ENCODE data around the gene MOCS1. TPM values are rescaled to one million over a fixed set of nuclear protein-coding genes. Genes with fewer than 3 reads are reported as not detected.
A peak's percentile ranks its signal among the peaks of the same experiment; 100 is the strongest.

Gene MOCS1
- total RNA-seq, 1 donor from 2014 or later, result 11.3 TPM

DNA sequence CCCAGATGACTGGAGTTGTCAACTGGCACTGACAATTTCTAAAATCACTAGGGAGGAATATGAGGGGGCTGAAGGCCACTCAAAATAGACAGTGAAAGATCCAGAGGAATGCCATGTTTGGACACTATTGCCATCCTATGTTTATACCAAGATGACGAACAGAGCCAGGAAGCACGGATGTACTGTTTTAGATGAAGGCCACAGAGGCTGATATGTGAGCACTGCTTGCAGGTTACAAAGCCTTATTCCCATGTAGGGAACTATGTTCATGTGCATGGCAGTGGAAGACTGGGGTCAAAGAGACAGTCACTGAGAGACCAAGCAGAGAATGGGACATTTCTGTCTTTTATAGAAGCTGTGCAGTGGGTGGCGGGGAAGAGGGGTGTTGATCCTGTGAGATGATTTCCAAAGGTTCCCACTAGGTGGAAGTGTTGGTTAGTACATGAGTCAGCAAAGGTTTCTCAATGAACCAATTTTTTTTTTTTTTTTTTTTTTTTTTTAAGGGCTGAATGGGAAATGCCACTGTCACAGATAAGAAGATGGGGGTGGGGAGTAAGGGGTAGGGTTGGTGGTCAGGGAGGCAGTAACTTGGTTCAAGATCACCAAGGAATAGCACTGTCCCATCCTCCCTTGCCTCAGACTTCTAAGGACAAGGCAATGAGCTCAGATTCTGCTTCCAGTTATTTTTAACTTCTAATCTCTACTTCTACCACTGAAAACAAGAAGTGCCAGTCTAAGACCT, 46.7 kb upstream of the MOCS1 start:
- H3K79me2 ChIP-seq (ENCODE audit: low read depth), result no peaks in the 10 kb centered on the region
- no peak for TF ChIP-seq EZH2phosphoT487 (IDR thresholded peaks at IDR 0.05)
- TF ChIP-seq, protein P1, sequence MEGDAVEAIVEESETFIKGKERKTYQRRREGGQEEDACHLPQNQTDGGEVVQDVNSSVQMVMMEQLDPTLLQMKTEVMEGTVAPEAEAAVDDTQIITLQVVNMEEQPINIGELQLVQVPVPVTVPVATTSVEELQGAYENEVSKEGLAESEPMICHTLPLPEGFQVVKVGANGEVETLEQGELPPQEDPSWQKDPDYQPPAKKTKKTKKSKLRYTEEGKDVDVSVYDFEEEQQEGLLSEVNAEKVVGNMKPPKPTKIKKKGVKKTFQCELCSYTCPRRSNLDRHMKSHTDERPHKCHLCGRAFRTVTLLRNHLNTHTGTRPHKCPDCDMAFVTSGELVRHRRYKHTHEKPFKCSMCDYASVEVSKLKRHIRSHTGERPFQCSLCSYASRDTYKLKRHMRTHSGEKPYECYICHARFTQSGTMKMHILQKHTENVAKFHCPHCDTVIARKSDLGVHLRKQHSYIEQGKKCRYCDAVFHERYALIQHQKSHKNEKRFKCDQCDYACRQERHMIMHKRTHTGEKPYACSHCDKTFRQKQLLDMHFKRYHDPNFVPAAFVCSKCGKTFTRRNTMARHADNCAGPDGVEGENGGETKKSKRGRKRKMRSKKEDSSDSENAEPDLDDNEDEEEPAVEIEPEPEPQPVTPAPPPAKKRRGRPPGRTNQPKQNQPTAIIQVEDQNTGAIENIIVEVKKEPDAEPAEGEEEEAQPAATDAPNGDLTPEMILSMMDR (IDR thresholded peaks at IDR 0.05), result peak; percentile 65
- Mint-ChIP-seq H3K36me3 (no peaks in the 10 kb centered on the region), H3K4me1 (peaks cover 4% of the 10 kb centered on the region), H3K4me3 (no peak overlapping the region), H3K27ac (no peak overlapping the region), H3K9me3 (no peaks in the 10 kb centered on the region), H3K27me3 (ENCODE audit: insufficient read depth, low read depth) (peaks cover 7% of the 10 kb centered on the region)
- peak; percentile 74 for DNase-seq (ENCODE audit: low spot score)
- H3K9ac ChIP-seq, result no peak overlapping the region
- H3K9me3 ChIP-seq (ENCODE audit: low read depth), result no peaks in the 10 kb centered on the region
- no peaks in the 10 kb centered on the region for H3F3A ChIP-seq (ENCODE audit: low read depth)
- H3K36me3 ChIP-seq, result no peaks in the 10 kb centered on the region
- no peaks in the 10 kb centered on the region for H4K20me1 ChIP-seq (ENCODE audit: low read depth)
- H3K27ac ChIP-seq, result no peak overlapping the region
- no peaks in the 10 kb centered on the region for H3K4me1 ChIP-seq
- no peaks in the 10 kb centered on the region for H3K27me3 ChIP-seq
- no peak overlapping the region for H3K4me3 ChIP-seq
- H2AFZ ChIP-seq (replicated peaks), result no peak overlapping the region
- no peak overlapping the region for H3K4me2 ChIP-seq

DNA sequence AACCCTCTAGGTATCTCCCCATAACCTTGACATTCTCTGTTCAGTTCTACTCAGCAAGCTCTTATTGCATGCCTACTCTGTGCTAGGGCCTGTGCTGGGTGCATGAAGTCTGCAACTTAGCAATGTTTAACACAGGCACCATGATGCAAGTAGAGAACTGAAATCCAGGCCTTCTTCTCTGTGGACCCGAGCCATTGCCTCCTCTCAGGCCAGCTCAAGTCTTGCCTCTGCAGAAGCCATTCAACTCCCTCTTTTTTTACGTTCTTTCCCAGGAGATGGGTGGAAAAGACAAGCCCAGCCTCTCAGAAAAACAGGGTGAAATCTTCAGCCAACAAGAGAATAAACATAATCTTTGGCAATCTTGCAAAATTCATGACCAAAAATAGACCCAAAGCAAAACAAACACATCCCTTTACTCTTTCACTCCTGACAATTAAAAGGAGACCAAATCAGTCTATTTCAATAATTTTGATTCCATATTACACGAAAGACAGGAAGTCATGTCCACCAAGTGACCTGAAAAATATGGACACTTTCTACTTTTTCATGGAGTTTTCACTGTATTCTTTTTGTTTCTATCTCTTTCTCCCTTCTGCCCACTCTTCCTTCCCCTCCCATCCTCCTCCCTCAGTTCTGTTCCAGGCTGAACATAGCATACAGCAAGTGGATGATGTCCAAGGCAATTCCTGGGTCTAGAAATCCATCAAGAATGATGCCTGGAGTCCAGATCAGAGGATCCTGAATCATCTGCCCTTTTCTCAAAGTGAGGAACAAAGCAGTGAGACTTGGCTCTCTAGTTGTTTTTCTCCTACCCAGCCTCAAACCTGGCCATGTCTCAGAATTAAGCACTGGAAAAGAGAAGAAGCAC, 45.4 kb upstream of the MOCS1 start:
- Mint-ChIP-seq H3K9me3 (no peaks in the 10 kb centered on the region), H3K36me3 (no peaks in the 10 kb centered on the region), H3K4me1 (peaks cover 4% of the 10 kb centered on the region), H3K4me3 (no peak overlapping the region), H3K27ac (no peak overlapping the region), H3K27me3 (ENCODE audit: insufficient read depth, low read depth) (peaks cover 7% of the 10 kb centered on the region)
- no peaks in the 10 kb centered on the region for H3F3A ChIP-seq (ENCODE audit: low read depth)
- H3K4me1 ChIP-seq, result no peaks in the 10 kb centered on the region
- no peak overlapping the region for H3K4me3 ChIP-seq
- H2AFZ ChIP-seq (replicated peaks), result no peak overlapping the region
- H3K4me2 ChIP-seq, result no peak overlapping the region
- no peaks in the 10 kb centered on the region for H3K27me3 ChIP-seq
- no peak for TF ChIP-seq EZH2phosphoT487 (IDR thresholded peaks at IDR 0.05)
- TF ChIP-seq, protein P1 (IDR thresholded peaks at IDR 0.05), result no peak
- no peak for TF ChIP-seq EZH2 (IDR thresholded peaks at IDR 0.05)
- no peak overlapping the region for H3K9ac ChIP-seq
- no peaks in the 10 kb centered on the region for H3K79me2 ChIP-seq (ENCODE audit: low read depth)
- H3K27ac ChIP-seq, result no peak overlapping the region
- no peaks in the 10 kb centered on the region for H4K20me1 ChIP-seq (ENCODE audit: low read depth)
- no peaks in the 10 kb centered on the region for H3K9me3 ChIP-seq (ENCODE audit: low read depth)
- DNase-seq (ENCODE audit: low spot score), result no peak
- H3K36me3 ChIP-seq, result no peaks in the 10 kb centered on the region

DNA sequence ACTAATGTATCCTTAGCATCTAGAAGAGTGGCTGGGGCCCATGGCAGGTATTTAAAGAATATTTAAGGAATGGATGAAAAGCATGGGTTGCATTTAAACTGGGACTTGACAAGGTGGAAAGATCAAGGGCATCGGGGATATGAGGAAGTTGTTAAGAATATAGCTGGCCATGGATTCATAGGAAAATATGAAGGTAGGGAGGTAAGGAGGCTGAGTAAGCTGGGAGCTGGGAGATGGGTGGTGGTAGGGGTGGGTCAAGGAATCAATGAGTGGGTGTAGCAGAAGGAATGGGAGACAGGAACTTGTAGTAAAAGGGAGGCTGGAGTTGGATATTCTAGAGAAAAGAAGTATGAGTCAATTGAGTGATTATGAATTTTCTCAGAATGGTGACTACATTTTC, 44.0 kb upstream of the MOCS1 start:
- TF ChIP-seq EZH2 (IDR thresholded peaks at IDR 0.05) (no peak), EZH2phosphoT487 (IDR thresholded peaks at IDR 0.05) (no peak)
- TF ChIP-seq, protein P1 (IDR thresholded peaks at IDR 0.05), result no peak
- Mint-ChIP-seq H3K4me3 (no peak overlapping the region), H3K9me3 (no peaks in the 10 kb centered on the region), H3K27ac (no peak overlapping the region), H3K36me3 (no peaks in the 10 kb centered on the region), H3K4me1 (peaks cover 4% of the 10 kb centered on the region), H3K27me3 (ENCODE audit: insufficient read depth, low read depth) (peaks cover 4% of the 10 kb centered on the region)
- Histone ChIP-seq H2AFZ (replicated peaks) (no peak overlapping the region), H3K9ac (no peak overlapping the region), H3K79me2 (ENCODE audit: low read depth) (no peaks in the 10 kb centered on the region), H3K4me2 (no peak overlapping the region), H4K20me1 (ENCODE audit: low read depth) (no peaks in the 10 kb centered on the region), H3K4me3 (no peak overlapping the region), H3F3A (ENCODE audit: low read depth) (no peaks in the 10 kb centered on the region), H3K27ac (no peak overlapping the region), H3K4me1 (no peaks in the 10 kb centered on the region), H3K27me3 (no peaks in the 10 kb centered on the region), H3K9me3 (ENCODE audit: low read depth) (no peaks in the 10 kb centered on the region), H3K36me3 (no peaks in the 10 kb centered on the region)
- no peak for DNase-seq (ENCODE audit: low spot score)
